IMR-90 (cell line): Measurements from ENCODE around the gene SLC4A4.

Source experiments
- CTCF ChIP-seq: conservative IDR thresholded peaks from 2 replicates; pipeline ENCODE4 v1.5.1; 2012; ENCODE audit warnings: mild to moderate bottlenecking, low read depth, low read length, improper control_type of control experiment
- ELK1 ChIP-seq: fragments of 150-350 bp; IDR thresholded peaks from 2 replicates; pipeline ENCODE4 v1.6.1; 2016; ENCODE audit warnings: low read depth, mild to moderate bottlenecking, low read length, moderate library complexity, borderline replicate concordance
- FOS ChIP-seq: fragments of 150-350 bp; IDR thresholded peaks from 2 replicates; pipeline ENCODE4 v1.6.1; 2016; ENCODE audit warnings: low read depth, low read length
- MAZ ChIP-seq: IDR thresholded peaks from 2 replicates; pipeline ENCODE4 v1.6.1; 2012; ENCODE audit warnings: low read depth, mild to moderate bottlenecking, low read length, improper control_type of control experiment, moderate library complexity, borderline replicate concordance
- POLR2A ChIP-seq: IDR thresholded peaks from 2 replicates; pipeline ENCODE4 v1.6.1; 2012; ENCODE audit warnings: mild to moderate bottlenecking, low read depth, low read length
- RCOR1 ChIP-seq: IDR thresholded peaks from 2 replicates; pipeline ENCODE4 v1.6.1; 2012; ENCODE audit warnings: mild to moderate bottlenecking, low read length, improper control_type of control experiment; ENCODE audit not compliant: insufficient replicate concordance
- RFX5 ChIP-seq: IDR thresholded peaks from 2 replicates; pipeline ENCODE4 v1.8.0; 2012; ENCODE audit warnings: low read depth, mild to moderate bottlenecking, low read length, moderate library complexity

DNA sequence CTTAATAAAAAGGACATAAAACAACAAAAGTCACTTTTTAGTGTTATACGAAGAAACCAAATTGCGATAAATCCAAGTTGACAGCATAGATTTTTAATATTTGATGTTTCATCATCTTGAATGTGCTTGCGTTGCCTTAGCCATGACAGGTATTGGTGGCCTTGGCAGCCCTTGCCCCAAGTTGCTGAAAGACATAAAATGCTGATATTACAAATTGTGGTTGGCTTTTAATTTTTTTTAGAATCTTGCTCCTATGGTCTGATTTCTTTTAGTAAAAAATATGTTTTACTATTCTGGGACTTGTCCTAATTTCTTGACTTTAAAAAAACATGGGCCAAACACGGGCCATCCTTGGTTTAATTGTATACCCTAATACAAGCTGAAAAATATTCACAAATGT is 122.6 kb downstream of the SLC4A4 start:
- TF ChIP-seq CTCF (no peak), POLR2A (no peak), ELK1 (no peak), MAZ (no peak), RCOR1 (no peak), RFX5 (no peak), FOS (no peak)
